DOHH2 (cell line): ENCODE results near the gene ZBED1.

ENCODE experiments used
- H3F3A ChIP-seq: fragments of 200-600 bp; sonication (generic), shearing (Covaris generic); 2 replicates; pipeline ENCODE4 v1.6.0; 2016; ENCODE audit warnings: antibody characterized with exemption, mild to moderate bottlenecking; ENCODE audit not compliant: control insufficient read depth, insufficient read depth
- H3K27ac ChIP-seq: fragments of 200-600 bp; sonication (generic); 2 replicates; pipeline ENCODE4 v1.5.1; 2014; ENCODE audit warnings: low read depth, mild to moderate bottlenecking, low read length, moderate library complexity
- H3K27me3 ChIP-seq: fragments of 200-600 bp; sonication (generic); 2 replicates; pipeline ENCODE4 v1.6.1; 2014; ENCODE audit warnings: mild to moderate bottlenecking, low read length, mixed read lengths; ENCODE audit not compliant: control insufficient read depth
- H3K36me3 ChIP-seq: fragments of 200-600 bp; sonication (generic); 2 replicates; pipeline ENCODE4 v1.6.1; 2014; ENCODE audit warnings: mild to moderate bottlenecking, low read length, moderate library complexity, mixed read lengths; ENCODE audit not compliant: control insufficient read depth
- H3K4me1 ChIP-seq: fragments of 200-600 bp; sonication (generic); 2 replicates; pipeline ENCODE4 v1.6.1; 2014; ENCODE audit warnings: mild to moderate bottlenecking, low read length, mixed read lengths; ENCODE audit not compliant: control insufficient read depth
- H3K4me2 ChIP-seq: fragments of 200-600 bp; sonication (generic); 2 replicates; pipeline ENCODE4 v1.6.0; 2014; ENCODE audit warnings: mild to moderate bottlenecking, low read length, moderate library complexity
- H3K4me3 ChIP-seq: fragments of 200-600 bp; sonication (generic); 2 replicates; pipeline ENCODE4 v1.5.1; 2014; ENCODE audit warnings: mild to moderate bottlenecking, low read length, mixed read lengths
- H3K79me2 ChIP-seq: fragments of 200-600 bp; sonication (generic); 2 replicates; pipeline ENCODE4 v1.6.1; 2014; ENCODE audit warnings: mild to moderate bottlenecking, low read length, mixed read lengths; ENCODE audit not compliant: control insufficient read depth
- H3K9me2 ChIP-seq: fragments of 200-600 bp; sonication (generic); replicated peaks from 2 replicates; pipeline ENCODE4 v1.6.1; 2014; ENCODE audit warnings: mild to moderate bottlenecking, low read length, mixed read lengths; ENCODE audit not compliant: control insufficient read depth
- H3K9me3 ChIP-seq: fragments of 200-600 bp; sonication (generic); 2 replicates; pipeline ENCODE4 v1.6.1; 2014; ENCODE audit warnings: antibody characterized with exemption, low read length, mixed read lengths; ENCODE audit not compliant: control insufficient read depth, insufficient read depth
- H4K20me1 ChIP-seq: fragments of 200-600 bp; sonication (generic); 2 replicates; pipeline ENCODE4 v1.6.0; 2014; ENCODE audit warnings: low read depth, mild to moderate bottlenecking, antibody characterized with exemption, low read length, moderate library complexity; ENCODE audit not compliant: control insufficient read depth, insufficient read depth
- CTCF ChIP-seq: fragments of 200-600 bp; sonication (generic); IDR thresholded peaks from one replicate; pipeline ENCODE4 v1.5.1; 2014; ENCODE audit warnings: antibody characterized with exemption, mild to moderate bottlenecking, low read depth, low read length; ENCODE audit not compliant: poor library complexity, severe bottlenecking
- EZH2phosphoT487 ChIP-seq: fragments of 200-600 bp; sonication (generic); IDR thresholded peaks from 2 replicates; pipeline ENCODE4 v1.6.1; 2017; ENCODE audit warnings: borderline replicate concordance, mild to moderate bottlenecking, antibody characterized with exemption, low read length, moderate library complexity, mixed read lengths

Gene ZBED1

DNA sequence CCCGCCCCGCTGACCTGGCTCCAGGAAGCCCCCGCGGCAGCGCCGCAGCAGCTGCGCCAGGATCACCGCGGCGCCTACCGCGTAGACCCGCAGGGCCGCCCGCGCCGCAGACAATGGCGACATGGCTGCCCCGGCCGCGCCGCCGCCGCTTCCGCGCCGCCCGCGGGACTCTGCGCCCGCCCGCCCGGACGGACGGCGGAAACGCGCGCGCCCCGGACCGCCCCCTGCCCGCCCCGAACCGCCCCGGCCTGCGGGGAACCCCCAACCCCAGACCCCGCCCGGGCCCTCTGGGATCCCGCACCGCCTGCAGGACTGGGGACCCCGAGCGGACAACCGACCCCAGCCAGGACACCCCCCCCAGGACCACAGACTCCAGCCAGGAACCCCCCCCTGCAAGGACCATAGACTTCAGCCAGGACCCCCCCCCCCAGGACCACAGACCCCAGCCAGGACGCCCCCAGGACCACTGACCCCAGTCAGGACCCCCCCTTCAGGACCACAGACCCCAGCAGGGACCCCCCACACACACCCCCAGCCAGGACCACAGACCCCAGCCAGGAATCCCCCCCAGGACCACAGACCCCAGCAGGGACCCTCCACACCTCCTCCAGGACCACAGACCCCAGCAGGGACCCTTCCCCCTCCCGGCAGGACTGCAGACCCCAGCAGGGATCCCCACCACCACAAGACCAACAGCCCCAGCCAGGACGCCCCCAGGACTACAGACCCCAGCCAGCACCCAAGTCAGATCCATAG, at the start of gene ZBED1, which contains the start of gene DHRSX:
Gene ZBED1, minus strand, starts transcription at position 174 of the 756 bp plus-strand sequence. CDS start 10,257 bp downstream, outside the sequence.
Gene DHRSX, minus strand, starts transcription at position 174 of the 756 bp plus-strand sequence. Its CDS starts 51 bp downstream, at position 123.
- no peak for TF ChIP-seq EZH2phosphoT487
- TF ChIP-seq CTCF: no peak
- Histone ChIP-seq H4K20me1 (0 out of 2 replicates have a peak, but pooled peaks cover 3% of the 10 kb centered on the region), H3K36me3 (peaks cover 34% of the 10 kb centered on the region), H3K9me2 (no peaks in the 10 kb centered on the region), H3K4me3 (peak within 1 kb of the TSS; percentile 89), H3K79me2 (peaks cover 43% of the 10 kb centered on the region), H3K4me1 (peaks cover 33% of the 10 kb centered on the region), H3K27ac (peak within 1 kb of the TSS; percentile 45), H3F3A (peaks cover 7% of the 10 kb centered on the region), H3K4me2 (peak within 1 kb of the TSS; percentile 83), H3K9me3 (no peaks in the 10 kb centered on the region), H3K27me3 (no peaks in the 10 kb centered on the region)

DNA sequence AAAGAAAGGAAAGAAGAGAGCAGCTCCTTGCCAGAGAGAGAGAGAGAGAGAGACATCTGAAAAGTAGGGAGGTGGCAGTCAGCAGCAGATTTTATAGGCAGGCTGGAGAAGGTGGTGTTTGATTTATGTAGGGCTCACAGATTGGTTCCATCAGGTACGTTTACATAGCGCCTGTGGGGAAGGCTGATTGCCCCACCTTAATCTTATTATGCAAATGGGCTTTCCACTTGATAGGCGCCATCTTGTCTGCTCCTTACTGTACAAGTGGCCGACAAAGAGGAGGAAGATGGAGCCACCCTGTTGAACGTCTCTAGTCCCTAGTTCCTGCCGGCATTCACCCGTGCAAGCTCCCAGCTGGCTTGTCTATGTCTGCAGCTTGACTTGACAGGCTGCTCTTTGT, 49.1 kb upstream of the ZBED1 start:
- no peaks in the 10 kb centered on the region for H3K9me3 ChIP-seq
- H3K36me3 ChIP-seq: no peaks in the 10 kb centered on the region

GRCh38 chrX:2548711-2549423, 48.1 kb upstream of the ZBED1 start:
- Histone ChIP-seq H3K4me1 (no peaks in the 10 kb centered on the region), H3K27me3 (peaks cover 10% of the 10 kb centered on the region; the same call in 1 of the 2 replicates), H4K20me1 (no peaks in the 10 kb centered on the region), H3K79me2 (no peaks in the 10 kb centered on the region), H3K4me3 (no peak overlapping the region), H3K4me2 (no peak overlapping the region), H3K9me3 (no peaks in the 10 kb centered on the region), H3K36me3 (no peaks in the 10 kb centered on the region), H3K9me2 (no peaks in the 10 kb centered on the region), H3K27ac (no peak overlapping the region), H3F3A (no peaks in the 10 kb centered on the region)
- TF ChIP-seq EZH2phosphoT487 (no peak), CTCF (no peak)

More for the DNA sequence above, 49.1 kb upstream of the ZBED1 start:
- Histone ChIP-seq H4K20me1 (no peaks in the 10 kb centered on the region), H3K27ac (no peak overlapping the region), H3K4me1 (no peaks in the 10 kb centered on the region), H3K79me2 (no peaks in the 10 kb centered on the region), H3F3A (no peaks in the 10 kb centered on the region), H3K4me3 (no peak overlapping the region), H3K9me2 (no peaks in the 10 kb centered on the region), H3K27me3 (peaks cover 10% of the 10 kb centered on the region; the same call in 1 of the 2 replicates), H3K4me2 (no peak overlapping the region)
- TF ChIP-seq CTCF (no peak), EZH2phosphoT487 (no peak)
